Activated CD4-positive, CD25-positive, alpha-beta regulatory T cell treated with anti-CD3 and anti-CD28 coated beads, Interleukin-2, amount 50 U/mL, for 24 hours (primary cell): ENCODE results near the gene DLK1.
A peak's percentile ranks its signal among the peaks of the same experiment; 100 is the strongest.

Source experiments
- ATAC-seq, 2 donors: fragments of 150-1000 bp; cut with Tn5 transposase; one replicate each; pipeline ENCODE4 v1.10.0; 2021; ENCODE audit warnings: mild to moderate bottlenecking in 1 of 2, moderate library complexity in 1 of 2

The DLK1 gene

DNA sequence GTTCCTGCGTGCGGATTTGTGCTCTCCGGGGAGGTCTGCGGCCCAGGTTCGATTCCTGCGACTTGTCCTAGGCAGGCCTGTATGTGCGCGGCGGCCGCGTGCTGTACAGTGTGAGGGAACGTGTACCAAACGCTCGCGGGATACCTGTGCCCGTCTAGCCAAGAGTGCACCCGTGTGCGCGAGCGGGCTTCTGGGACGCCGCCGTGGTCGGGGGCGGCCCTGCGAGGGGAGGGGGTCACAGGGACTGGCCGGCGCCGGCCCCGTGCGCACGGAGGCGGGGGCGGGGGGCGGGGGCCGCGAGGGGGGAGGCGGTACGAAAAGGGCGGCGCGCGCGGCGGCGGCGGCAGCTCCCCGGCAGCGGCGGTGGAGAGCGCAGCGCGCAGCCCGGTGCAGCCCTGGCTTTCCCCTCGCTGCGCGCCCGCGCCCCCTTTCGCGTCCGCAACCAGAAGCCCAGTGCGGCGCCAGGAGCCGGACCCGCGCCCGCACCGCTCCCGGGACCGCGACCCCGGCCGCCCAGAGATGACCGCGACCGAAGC, at the start of gene DLK1:
Gene DLK1 (plus strand): TSS at position 343 of the 536 bp plus-strand sequence. CDS start 177 bp downstream, at position 520.
- ATAC-seq, result no peak

DNA sequence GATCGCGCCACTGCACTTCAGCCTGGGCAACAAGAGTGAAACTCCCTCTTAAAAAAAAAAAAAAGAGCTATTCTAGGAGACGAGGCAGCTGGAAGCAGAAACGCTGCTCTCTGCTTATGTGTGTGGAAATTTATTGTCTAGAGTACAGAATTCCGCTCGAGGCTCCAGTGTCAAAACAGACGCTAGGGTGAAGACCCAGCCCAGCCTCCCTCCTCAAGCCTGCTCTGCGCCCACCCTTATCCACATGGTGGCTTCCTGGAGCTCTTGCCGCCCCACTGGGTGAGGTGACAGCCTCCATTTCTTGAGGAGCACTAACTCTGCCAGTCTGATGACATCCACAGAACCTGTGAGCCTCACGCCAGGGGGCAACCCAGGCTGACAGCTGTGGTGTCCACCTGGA, 49.5 kb upstream of the DLK1 start:
- no peak for ATAC-seq

DNA sequence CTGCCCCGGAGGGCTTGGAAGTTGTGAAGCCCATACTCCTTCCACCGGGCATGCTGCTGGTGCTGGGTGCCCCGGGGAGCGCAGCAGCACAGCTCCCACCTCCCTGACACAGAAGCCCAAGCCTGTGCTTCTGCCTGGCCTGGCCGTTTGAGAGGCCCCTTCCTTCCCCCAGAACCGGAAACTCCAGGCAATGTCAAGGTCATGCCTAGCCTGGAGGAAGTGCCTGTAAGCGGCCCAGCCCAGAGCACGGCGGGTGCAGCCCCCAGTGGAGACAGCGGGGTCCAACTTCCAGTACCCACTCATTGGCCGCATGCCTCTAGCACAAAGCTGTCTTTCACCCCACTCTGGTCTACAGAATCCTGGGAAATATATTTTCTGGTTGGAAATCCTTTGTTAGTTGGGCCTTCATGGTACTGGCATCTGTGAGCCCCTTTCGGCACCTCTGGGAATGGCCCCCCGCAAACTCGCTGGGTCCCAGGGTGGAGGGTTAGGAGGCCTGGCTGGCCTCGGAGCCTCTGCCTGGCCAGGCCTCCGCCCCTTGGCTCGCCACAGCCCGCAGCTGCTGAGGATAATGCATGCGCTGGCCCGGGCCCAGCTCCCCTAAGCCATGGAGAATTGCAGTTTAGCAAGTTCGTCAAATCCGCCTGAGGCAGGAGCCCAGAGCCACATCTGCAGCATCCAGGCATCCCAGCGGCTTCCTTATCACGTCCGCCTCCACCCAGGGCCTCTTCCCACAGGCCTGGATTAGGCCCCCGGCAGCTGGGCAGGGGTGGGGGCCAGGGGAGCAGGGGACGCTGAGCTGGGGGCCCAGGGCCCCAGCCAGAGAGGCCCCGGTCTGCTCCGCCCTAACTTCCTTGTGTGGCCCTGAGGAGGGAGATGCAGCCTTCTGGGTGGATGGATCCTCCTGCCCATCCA, 48.9 kb upstream of the DLK1 start:
- ATAC-seq, result no peak

DNA sequence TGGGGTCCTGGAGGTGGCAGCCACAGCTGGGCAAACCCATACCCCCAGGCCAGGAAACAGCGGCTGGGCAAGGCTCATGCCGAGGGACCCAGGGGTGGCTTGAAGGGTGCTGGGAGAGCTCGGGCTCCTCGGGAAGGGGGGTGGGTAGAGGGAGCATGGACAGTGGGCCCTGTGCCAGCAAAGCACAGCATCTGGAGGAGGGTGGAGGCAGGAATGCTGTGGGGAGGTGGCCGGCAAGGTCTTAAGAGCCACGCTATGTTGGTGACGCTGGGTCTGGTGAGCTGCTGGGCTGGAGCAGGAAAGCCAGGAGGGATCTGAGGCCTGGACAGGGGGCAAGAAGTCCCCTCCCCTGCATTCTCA, 48.2 kb upstream of the DLK1 start:
- ATAC-seq, result no peak

DNA sequence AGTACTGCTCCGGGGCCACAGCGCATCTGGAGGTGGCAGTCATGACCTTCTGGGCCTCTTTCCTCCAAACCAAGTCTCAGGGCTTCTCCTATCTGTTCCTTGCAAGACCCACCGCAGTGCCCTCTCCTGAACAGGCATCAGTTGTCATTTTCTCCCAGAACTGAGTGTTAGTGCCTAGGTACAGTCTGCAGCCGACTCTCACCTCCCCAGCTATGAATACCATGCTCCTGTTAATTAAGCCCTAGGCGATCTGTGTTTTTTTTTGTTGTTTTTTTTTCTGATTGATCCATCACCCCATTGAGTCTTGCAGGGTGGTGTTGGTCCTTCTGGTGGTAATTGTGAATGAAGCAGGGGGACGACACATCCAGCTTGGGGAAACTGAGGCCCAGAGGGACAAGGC, 47.5 kb upstream of the DLK1 start:
- no peak for ATAC-seq

DNA sequence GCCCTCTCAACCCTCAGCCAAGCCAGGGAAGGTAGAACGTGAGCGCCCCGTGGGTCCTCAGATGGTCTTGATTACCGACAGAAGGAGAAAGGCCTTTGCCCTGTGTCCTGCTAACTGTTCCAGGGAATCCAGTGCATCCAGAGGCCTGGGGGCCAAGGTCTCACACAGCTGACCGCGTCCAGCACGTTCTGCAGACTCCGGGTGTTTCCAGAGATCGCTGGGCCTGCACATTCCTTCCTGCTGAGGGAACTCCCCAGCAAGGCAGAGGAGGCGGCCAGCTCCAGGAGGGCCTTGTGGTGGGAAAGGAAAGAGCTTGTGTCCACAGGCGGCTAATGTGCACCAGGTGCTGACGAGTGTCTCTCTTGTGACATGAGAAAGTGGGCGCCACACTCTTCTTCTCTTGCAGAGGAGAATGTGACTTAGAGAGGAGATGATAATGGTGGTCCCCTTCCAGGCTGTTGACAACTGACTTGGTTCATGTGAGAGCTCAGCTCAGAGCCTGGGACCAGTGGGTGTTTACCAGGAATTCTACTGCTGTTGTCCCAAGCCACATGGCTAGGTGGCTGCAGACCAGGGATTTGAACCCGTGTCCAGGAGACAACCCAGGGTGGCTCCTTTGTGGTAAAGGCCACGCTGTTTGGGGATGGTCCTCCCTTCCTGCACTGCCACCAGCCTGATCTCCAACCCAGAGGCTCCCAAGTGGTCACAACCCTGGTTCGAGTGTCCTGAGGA, 46.8 kb upstream of the DLK1 start:
- ATAC-seq, result no peak

DNA sequence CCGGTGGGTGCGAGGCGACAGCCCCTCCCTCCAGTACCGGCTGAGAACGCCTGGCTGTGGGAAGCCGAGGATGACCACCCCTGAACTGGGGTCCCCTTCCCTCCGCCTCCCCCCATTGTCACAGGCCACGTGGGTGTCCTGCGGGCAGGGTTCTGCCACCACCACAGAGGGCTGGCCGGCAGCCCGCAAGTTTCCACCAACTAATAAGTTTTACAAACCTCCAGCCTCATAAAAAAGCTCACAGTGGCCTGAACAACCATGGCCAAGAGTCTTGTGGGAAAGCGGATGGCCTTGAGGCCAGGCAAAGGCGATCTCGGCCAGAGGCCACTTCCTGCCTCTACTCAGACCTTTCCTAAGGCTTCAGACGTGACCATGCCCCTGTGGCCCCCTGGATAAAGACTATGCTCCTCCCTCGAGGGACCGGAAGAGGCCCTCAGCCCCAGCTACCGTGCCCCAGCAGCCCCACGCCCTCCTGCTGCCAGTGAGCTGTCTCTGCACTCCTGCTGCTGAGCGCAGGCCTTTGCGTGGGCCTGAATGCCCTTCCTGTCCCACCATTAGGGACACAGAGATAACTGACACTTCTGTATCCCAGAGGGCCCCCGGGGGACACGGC, 46.1 kb upstream of the DLK1 start:
- no peak for ATAC-seq

DNA sequence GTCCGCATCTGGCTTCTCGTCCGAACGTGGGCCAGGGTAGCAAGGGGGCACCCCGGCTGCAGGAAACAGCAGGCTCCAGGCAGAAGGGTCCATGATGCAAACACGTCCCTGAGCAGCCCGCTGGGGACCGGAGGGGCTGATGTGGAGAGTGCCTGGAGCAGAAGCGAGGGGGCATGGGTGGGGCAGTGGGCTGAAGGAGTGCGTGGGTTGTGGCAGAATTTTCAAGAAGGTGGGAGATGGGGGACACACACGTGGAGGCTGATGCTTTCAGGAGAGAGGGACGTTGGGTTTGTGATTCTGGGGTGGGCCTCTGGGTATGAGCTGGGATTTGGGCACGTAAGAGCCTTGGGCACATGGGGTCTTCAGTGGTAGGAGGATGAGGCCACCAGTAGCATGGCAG, 45.6 kb upstream of the DLK1 start:
- ATAC-seq, result no peak

DNA sequence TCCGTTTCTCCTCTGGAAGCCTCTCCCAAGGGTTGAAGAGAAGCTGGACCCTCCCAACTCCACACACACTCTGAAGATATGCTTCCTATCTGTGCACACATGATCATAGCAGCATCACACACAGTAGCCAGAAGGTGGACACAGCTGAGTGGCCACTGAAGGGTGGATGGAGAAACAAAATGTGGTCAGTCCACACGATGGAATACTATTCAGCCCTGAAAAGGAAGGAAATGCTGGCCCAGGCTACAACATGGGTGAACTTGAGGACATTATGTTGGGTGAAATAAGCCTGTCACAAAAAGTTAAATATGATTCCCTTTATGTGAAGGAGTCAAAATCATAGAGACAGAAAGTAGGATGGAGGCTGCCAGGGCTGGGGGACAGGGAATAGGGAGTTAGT, 43.9 kb upstream of the DLK1 start:
- ATAC-seq, result no peak

DNA sequence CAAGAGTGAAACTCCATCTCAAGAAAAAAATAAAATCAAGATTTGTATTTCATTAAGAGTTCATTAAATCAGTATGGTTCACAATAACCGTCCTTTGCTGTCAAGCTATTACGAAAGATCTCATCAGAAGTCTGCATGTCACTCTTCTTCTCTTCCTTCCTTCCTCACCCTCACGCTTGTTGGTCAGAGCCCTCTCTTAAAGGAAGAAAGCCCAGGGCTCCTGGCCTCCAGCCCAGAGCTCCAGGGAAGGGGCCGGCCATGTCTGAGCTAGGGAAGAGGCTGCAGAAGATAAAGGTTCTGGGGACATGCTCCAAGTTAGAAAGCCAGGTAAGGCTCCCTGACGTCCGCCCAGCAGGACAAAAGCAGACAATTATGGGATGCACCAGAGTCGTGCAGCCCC, 43.1 kb upstream of the DLK1 start:
- ATAC-seq, result no peak

DNA sequence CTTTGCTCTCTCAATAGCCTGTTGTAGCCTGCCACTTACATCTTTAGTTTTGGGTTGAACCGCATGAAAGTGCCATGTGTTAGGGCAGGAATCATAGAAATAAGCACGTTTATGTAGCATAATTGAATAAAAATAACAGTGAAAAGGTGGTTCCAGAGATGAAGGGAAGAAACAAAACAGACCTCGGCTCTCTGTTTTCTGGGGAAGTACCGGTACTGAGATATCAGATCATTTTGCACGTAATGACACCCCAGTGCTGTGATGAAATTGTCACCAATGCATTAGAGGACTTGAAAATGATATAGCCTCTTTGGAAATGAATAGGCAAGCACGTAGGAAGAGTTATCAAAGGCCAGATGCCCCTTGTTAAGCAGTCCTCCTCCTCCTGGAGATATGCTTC, 42.5 kb upstream of the DLK1 start:
- ATAC-seq, result peak in 1 of 2 donors; percentile 36

DNA sequence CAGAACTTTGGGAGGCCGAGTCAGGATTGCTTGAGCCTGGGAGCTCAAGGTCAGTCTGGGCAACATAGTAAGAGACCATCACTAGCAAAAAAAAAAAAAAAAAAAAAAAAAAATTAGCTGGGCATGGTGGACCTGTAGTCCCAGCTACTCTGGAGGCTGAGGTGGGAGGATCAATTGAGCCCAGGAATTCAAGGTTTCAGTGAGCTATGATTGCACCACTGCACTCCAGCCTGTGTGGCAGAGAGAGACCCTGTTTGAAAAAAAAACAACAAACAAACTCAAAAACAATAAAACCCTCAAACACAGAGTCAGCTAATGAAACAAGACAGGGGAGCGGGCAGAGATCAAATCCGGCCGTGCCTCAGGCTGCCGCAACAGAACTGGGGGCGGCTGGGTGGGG, 41.7 kb upstream of the DLK1 start:
- no peak for ATAC-seq

DNA sequence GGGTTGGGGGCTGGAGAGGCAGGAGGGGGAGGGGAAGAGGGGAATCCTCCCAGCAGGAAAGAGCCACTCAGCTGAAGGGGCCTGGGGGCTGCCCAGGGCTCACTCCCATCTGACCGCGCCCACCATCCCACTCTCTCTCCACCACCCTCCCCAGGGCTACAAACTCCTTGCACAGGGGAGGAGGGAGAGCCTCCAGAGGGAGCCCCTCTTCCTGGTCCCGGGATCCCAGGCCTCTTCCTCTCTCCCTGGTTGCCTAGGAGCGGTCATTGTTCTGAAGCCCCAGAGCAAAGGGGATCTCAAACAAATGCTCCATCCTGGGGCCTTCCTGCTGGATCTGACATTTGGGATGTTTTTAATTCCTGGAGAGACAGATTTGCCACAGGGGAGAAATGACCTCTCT, 39.8 kb upstream of the DLK1 start:
- ATAC-seq, result no peak

DNA sequence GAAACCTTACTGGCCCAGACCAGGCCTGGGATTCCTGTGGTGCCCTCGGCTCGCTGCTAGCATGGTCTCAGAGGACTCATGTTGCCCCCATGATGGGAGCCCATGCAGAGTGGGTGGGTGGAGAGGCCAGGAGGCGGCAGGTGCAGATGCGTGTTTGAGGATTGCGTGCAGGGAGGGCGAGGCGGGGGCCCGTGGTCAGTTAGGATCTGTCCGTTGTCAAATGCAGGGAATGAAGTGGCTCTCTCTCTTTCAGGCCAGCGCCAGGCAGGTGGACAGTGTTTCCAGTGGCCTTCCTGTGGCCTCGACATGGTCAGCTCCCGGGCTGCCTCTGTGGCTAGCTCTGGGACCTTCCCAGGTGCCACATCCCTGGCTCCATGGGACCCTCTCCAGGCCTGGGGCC, 39.3 kb upstream of the DLK1 start:
- no peak for ATAC-seq

DNA sequence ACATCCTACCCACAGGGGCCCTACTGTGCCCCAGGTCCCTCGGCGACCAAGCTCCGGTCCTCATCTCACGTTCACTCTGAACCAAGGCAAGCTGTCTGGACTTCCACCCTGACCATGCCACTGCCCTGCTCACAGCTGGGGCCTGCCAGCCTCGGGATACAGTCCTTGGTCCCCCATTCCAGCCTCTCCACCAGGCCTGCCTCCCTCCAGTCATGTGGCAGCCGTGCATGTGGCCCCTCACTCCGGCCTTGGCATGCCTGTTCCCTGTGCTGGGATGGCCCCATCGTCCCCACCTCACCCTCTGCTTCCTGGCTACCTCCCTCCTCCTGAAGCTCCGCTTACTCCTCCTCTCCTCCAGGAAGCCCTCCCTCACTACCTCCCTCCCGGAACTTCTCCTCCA, 38.6 kb upstream of the DLK1 start:
- no peak for ATAC-seq

DNA sequence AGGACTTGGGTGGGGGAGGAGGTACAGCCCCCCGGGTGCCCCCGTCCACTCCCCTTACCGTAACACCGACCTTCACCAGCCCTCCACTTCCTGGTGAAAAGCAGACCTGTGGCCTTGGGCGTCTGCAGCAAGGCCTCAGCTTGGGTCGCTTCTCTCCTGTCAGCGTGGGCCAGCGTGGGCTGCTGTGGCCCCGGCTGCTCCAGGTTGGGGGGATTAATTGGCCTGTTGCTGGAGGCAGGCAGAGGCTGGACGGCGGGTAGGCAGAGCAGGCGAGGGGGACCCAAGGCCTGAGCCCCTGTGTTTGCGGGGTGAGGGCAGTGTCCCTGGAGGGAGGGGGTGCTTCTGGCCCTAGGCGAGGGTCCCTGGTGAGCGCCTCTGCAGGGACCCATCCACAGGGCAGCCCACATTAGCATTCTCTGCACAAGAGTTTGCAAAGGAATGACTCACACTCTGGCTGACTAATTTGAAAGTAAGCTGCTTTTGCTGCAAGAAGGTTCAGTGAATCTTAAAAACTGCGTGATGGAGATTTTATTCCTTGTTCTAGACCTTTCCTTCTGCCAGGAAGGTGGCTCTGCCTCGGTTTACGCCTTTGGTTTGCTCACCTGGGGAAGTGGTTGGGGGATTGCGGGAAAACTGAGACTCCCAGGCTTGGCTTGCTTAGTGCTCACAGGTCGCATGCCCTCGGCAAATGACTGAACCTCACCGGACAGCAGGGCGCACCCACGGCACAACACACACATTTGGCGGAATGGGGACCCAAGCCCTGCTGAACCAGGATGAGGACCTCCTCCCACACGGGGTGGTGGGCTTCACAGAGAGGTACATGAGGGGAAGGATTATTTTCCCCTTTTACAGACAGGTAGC, 37.9 kb upstream of the DLK1 start:
- ATAC-seq, result no peak

DNA sequence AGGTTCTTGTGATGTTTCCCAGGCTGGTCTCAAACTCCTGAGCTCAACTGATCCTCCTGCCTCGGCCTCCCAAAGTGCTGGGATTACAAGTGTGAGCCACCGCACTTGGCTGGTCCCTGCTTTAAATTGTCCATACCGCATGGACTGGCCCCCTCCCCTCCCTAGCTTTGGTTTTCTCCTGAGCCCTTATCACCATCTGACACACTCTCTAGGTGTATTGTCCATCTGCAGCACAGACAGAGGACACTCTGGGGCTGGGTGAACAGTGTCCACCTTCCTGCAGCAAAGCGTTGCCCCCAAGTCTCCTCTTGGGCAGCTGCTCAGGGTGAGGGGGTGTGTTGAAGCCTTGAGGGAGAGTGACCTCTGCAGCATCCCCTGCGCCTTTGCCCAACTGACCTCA, 36.0 kb upstream of the DLK1 start:
- no peak for ATAC-seq

DNA sequence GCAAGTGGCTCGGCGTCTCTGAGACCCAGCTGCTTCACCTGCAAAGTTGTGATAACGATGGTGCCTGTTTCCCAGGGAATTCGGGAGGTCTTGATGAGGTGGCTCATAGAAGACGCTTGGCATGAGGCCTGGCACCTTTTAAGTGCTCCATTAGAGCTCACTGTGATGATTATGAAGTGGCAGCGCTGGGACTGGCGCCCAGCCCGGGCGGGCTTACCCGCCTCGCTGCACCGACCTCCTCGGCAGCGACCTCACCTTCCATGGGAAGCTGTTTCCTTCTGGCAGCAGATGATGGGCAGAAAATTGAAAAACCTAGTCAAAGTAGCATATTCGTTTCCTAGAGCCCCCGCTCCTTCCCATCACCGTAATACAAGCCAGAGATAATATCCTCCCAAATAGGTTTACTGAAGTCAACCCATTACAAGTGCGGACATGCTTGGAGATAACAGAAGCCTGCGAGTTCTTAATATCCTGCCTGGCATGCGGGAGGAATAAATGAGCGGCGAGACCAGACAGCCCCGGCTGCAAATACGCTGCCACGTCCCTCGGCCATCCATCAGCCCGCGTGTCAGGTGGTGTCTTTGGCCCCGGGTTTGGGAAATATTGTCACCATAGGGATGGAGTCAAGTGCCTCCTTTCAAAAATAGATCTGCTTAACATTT, 35.2 kb upstream of the DLK1 start:
- ATAC-seq, result no peak

DNA sequence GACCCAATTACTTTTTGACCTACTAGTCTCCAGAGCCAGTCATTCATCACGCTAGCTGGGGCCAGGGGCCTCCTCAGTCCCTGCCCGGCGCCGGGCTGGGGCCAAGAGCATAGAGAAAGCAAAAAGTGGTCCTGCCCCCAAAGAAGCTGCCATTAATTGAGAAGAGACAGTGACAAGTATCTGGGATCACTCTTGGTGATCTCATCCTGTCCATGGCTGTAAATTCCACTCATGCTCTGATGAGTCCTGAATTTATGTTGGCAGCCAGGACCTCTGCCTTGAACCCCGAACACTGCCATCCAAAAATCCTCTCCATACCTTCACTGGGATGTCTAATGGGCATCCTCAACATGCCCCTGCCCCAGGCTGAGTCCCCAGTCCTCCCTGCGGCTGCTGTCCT, 34.4 kb upstream of the DLK1 start:
- ATAC-seq, result no peak

DNA sequence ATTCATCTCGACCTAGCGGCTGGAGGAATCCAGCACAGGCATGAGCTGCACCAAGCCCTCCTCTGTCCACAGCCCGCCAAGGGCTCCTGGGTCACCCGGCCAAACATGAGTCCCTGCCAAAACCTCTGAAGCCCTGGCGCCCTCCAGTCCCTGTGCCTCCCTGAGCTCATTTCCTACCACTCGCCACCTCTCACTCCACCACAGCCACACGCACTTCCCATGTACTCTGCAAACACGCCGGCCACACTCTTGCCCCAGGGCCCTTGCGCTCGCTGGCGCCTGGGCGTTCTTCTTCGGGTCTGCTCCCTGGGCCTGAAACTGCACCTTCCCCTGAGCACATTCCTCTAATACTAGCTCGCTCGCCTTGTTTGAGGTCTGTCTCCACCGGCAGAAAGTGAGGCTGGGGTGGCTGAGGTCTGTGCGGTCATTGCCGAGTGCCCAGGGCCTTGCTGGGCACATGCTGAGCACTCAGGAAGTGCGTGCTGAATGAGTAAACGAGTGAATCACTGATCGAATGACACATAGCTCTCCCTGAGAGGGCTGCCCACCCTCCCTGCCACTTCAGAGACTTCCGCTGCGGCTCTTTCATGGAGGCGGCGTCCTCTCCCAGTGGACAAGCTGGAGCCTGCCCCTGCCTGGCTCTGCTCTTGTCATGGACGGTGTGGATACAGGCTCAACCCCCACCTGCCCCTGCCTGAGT, 33.7 kb upstream of the DLK1 start:
- ATAC-seq, result no peak

DNA sequence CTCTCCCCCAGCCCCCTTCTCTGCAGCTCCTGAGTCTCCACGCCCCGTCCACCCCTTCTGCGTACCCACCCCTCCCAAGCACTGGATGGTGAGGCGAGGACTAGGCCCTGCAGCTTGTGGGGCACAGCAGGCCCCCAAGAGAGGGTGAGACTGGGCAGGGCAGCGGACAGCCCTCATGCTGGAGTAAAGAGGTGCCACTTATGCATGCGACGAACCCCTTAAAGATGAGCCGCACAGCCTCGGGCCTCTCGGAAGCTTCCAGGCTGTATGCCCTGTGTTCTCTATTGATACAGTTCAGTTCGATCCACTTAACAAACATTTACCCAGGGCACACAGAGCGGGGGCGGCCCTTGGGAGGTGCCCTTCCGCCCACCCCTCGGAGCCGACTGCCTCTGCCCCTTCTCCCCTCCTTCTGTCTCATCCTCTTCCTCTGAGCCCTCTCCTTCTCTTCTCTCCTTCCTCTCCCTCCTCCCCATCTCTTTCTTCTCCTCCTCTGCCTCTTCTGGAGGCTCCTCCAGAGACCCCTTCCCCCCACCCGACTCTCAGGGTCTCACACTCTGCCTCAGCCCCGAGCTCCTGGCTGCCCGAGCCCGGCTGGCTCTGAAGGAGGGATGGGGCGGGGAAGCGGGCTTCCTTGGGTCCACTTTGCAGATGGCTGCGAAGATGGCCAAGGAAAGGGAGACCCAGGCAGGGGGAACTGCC, 32.7 kb upstream of the DLK1 start:
- ATAC-seq, result no peak
